IPS DF 4.7 (cell line): Measurements from ENCODE around the gene LZTS2.
"Not testable (repeated sequence)": the region's sequence is repeated elsewhere in the genome, so short reads cannot be mapped to it uniquely, and the experiment has no call there.

Experiments used
- DNase-seq: peaks from one replicate; pipeline ENCODE4 v3.0.0-alpha.2; 2013; ENCODE audit warnings: low spot score; ENCODE audit errors: extremely low read depth

LZTS2 gene

GRCh38 chr10:101031796-101032636 is 32.4 kb downstream of the LZTS2 start:
- no peak for DNase-seq

GRCh38 chr10:101032637-101033224 is 33.1 kb downstream of the LZTS2 start:
- no peak for DNase-seq

GRCh38 chr10:101033276-101033675 is 33.7 kb downstream of the LZTS2 start:
- DNase-seq = no peak

- DNase-seq = not testable (repeated sequence)
Observed at GRCh38 chr10:101034404-101034803, 34.8 kb downstream of the LZTS2 start.

- no peak for DNase-seq
Observed at GRCh38 chr10:101035314-101035713, 35.7 kb downstream of the LZTS2 start.

GRCh38 chr10:101035916-101036702 is 36.5 kb downstream of the LZTS2 start:
- no peak for DNase-seq

- no peak for DNase-seq
Observed at GRCh38 chr10:101036726-101037125, 37.1 kb downstream of the LZTS2 start.

GRCh38 chr10:101038484-101038883 is 38.9 kb downstream of the LZTS2 start:
- no peak for DNase-seq

GRCh38 chr10:101040061-101040460 is 40.5 kb downstream of the LZTS2 start:
- no peak for DNase-seq

GRCh38 chr10:101040851-101041250 is 41.2 kb downstream of the LZTS2 start:
- DNase-seq = no peak

GRCh38 chr10:101041252-101041761 is 41.7 kb downstream of the LZTS2 start:
- no peak for DNase-seq

GRCh38 chr10:101042118-101042517 is 42.5 kb downstream of the LZTS2 start:
- no peak for DNase-seq

GRCh38 chr10:101042667-101043362 is 43.2 kb downstream of the LZTS2 start:
- DNase-seq = no peak

- no peak for DNase-seq
Observed at GRCh38 chr10:101043363-101043707, 43.7 kb downstream of the LZTS2 start.

- DNase-seq = no peak
Observed at GRCh38 chr10:101044117-101044516, 44.5 kb downstream of the LZTS2 start.

- DNase-seq = no peak
Observed at GRCh38 chr10:101046332-101047238, 47.0 kb downstream of the LZTS2 start.

- DNase-seq = no peak
Observed at GRCh38 chr10:101047268-101047667, 47.7 kb downstream of the LZTS2 start.

GRCh38 chr10:101047961-101048892 is 48.6 kb downstream of the LZTS2 start:
- no peak for DNase-seq
